Caco-2 (cell line): ENCODE results near the gene AK9. TPM values are rescaled to one million over a fixed set of nuclear protein-coding genes. Genes with fewer than 3 reads are reported as not detected.

Source experiments
- BruUV-seq: library from RNA; stranded (reverse); fragments of 400-500 nt; replicated peaks from 2 replicates; lab custom pipeline; 2021; lab: Mats Ljungman, UMichigan
- CTCF ChIA-PET: fragments of 300-600 bp; sonication (Branson Sonifier 250); formaldehyde crosslinking; loops from one replicate; lab custom pipeline; 2022; ENCODE audit warnings: antibody characterized with exemption; lab: Charles Lee
- POLR2A ChIA-PET: fragments of 300-600 bp; sonication (Branson Sonifier 250); formaldehyde crosslinking; loops from one replicate; lab custom pipeline; 2022; ENCODE audit warnings: antibody characterized with exemption; lab: Charles Lee
- DNase-seq, 2 experiments: peaks; one replicate each; pipeline versions ENCODE4 v3.0.0 to v3.0.0-alpha.2; 2020 to 2022
- H3K27me3 ChIP-seq: replicated peaks from 2 replicates; pipeline ENCODE4 v1.6.0; 2011; ENCODE audit warnings: low read length; ENCODE audit not compliant: control insufficient read depth, insufficient read depth
- H3K36me3 ChIP-seq: 2 replicates; pipeline ENCODE4 v1.5.1; 2011; ENCODE audit warnings: low read length; ENCODE audit not compliant: control insufficient read depth, insufficient read depth
- H3K4me1 ChIP-seq: fragments of 250-450 bp; sonication (Bioruptor Pico); 2 replicates; pipeline ENCODE4 v1.5.1; 2020; ENCODE audit warnings: mild to moderate bottlenecking
- H3K4me3 ChIP-seq: 2 replicates; pipeline ENCODE4 v1.5.1; 2011; ENCODE audit warnings: low read depth, mild to moderate bottlenecking, control low read depth, low read length
- H3K9me3 ChIP-seq: fragments of 250-450 bp; sonication (Bioruptor Pico); 2 replicates; pipeline ENCODE4 v1.5.1; 2020; ENCODE audit warnings: mild to moderate bottlenecking, moderate library complexity
- H3K27ac Mint-ChIP-seq: one replicate; pipeline ENCODE4 v1.8.0; 2022; ENCODE audit warnings: mixed read lengths; ENCODE audit not compliant: unreplicated experiment
- H3K27me3 Mint-ChIP-seq: one replicate; pipeline ENCODE4 v1.8.0; 2022; ENCODE audit warnings: mixed read lengths; ENCODE audit not compliant: insufficient read depth, unreplicated experiment
- H3K36me3 Mint-ChIP-seq: one replicate; pipeline ENCODE4 v1.8.0; 2022; ENCODE audit warnings: mild to moderate bottlenecking, mixed read lengths; ENCODE audit not compliant: insufficient read depth, unreplicated experiment
- H3K4me1 Mint-ChIP-seq: one replicate; pipeline ENCODE4 v1.8.0; 2022; ENCODE audit warnings: low read depth, mixed read lengths; ENCODE audit not compliant: unreplicated experiment
- H3K4me3 Mint-ChIP-seq: one replicate; pipeline ENCODE4 v1.8.0; 2022; ENCODE audit warnings: mild to moderate bottlenecking, moderate library complexity, mixed read lengths; ENCODE audit not compliant: unreplicated experiment
- H3K9me3 Mint-ChIP-seq: one replicate; pipeline ENCODE4 v1.8.0; 2022; ENCODE audit warnings: mixed read lengths; ENCODE audit not compliant: unreplicated experiment
- CTCF ChIP-seq, 2 experiments: fragments of 200-600 bp in 1 of 2; IDR thresholded peaks; 1 replicate in 1 of 2; 2 replicates in 1 of 2; pipeline versions ENCODE4 v1.5.1 to v1.8.0; 2011 to 2022; ENCODE audit warnings: antibody characterized with exemption in 1 of 2, control low read depth in 1 of 2, inconsistent platforms in 1 of 2, low read depth in 1 of 2, low read length in 1 of 2, mild to moderate bottlenecking in 1 of 2, moderate library complexity in 1 of 2; ENCODE audit not compliant: insufficient read depth in 1 of 2, severe bottlenecking in 1 of 2, unreplicated experiment in 1 of 2
- intact Hi-C: fragments of 100-400 bp; cut with micrococcal nuclease; formaldehyde crosslinking; loops from one replicate; pipeline ENCODE4 v1.10.0; 2022; ENCODE audit not compliant: unreplicated experiment
- total RNA-seq: library from RNA; stranded (reverse); gene quantifications from 2 replicates; pipeline ENCODE4 v1.2.3, GENCODE V29; 2022

Gene AK9
- total RNA-seq, 1 experiment from 2014 or later = 3.4 TPM

- no peaks in the 10 kb centered on the region for H3K9me3 ChIP-seq
- H3K4me1 ChIP-seq = no peaks in the 10 kb centered on the region
- no TSS peak for BruUV-seq
- Mint-ChIP-seq H3K9me3 (no peaks in the 10 kb centered on the region), H3K27ac (no peak overlapping the region), H3K36me3 (no peaks in the 10 kb centered on the region), H3K4me1 (no peaks in the 10 kb centered on the region), H3K27me3 (no peaks in the 10 kb centered on the region), H3K4me3 (no peak overlapping the region)
- TF ChIP-seq CTCF (IDR thresholded peaks at IDR 0.05; ENCODE audit: insufficient read depth in 1 of 2, low read depth in 1 of 2, low read length in 1 of 2, severe bottlenecking in 1 of 2, unreplicated experiment in 1 of 2) = no peak
- intact Hi-C loops = no loop called here
- H3K27me3 ChIP-seq = no peaks in the 10 kb centered on the region
- ChIA-PET CTCF (no interaction called here), POLR2A (no interaction called here)
- no peaks in the 10 kb centered on the region for H3K36me3 ChIP-seq
- DNase-seq = no peak
- no peak overlapping the region for H3K4me3 ChIP-seq
Measured at GRCh38 chr6:109662192-109662591, 28.8 kb downstream of the AK9 start.

GRCh38 chr6:109660526-109661320 lies 30.3 kb downstream of the AK9 start:
- H3K27ac Mint-ChIP-seq = no peak overlapping the region
- ChIA-PET CTCF (no interaction called here), POLR2A (no interaction called here)
- H3K4me3 ChIP-seq = no peak overlapping the region
- no peak for TF ChIP-seq CTCF (IDR thresholded peaks at IDR 0.05; ENCODE audit: insufficient read depth in 1 of 2, low read depth in 1 of 2, low read length in 1 of 2, severe bottlenecking in 1 of 2, unreplicated experiment in 1 of 2)
- no peaks in the 10 kb centered on the region for H3K9me3 ChIP-seq
- H3K36me3 ChIP-seq = no peaks in the 10 kb centered on the region
- H3K9me3 Mint-ChIP-seq = no peaks in the 10 kb centered on the region
- intact Hi-C loops = no loop called here
- DNase-seq = no peak
- BruUV-seq = no TSS peak
- no peaks in the 10 kb centered on the region for H3K4me1 ChIP-seq
- no peaks in the 10 kb centered on the region for H3K4me1 Mint-ChIP-seq
- H3K4me3 Mint-ChIP-seq = no peak overlapping the region
- no peaks in the 10 kb centered on the region for H3K36me3 Mint-ChIP-seq
- H3K27me3 Mint-ChIP-seq = no peaks in the 10 kb centered on the region
- no peaks in the 10 kb centered on the region for H3K27me3 ChIP-seq

- no peaks in the 10 kb centered on the region for H3K4me1 ChIP-seq
- no peaks in the 10 kb centered on the region for H3K36me3 Mint-ChIP-seq
- intact Hi-C loops = no loop called here
- H3K4me3 Mint-ChIP-seq = no peak overlapping the region
- POLR2A ChIA-PET = no interaction called here
- no peaks in the 10 kb centered on the region for H3K36me3 ChIP-seq
- no peak overlapping the region for H3K27ac Mint-ChIP-seq
- BruUV-seq = no TSS peak
- no peak for DNase-seq
- no peaks in the 10 kb centered on the region for H3K9me3 ChIP-seq
- no peaks in the 10 kb centered on the region for H3K9me3 Mint-ChIP-seq
- CTCF ChIA-PET = no interaction called here
- TF ChIP-seq CTCF (IDR thresholded peaks at IDR 0.05; ENCODE audit: insufficient read depth in 1 of 2, low read depth in 1 of 2, low read length in 1 of 2, severe bottlenecking in 1 of 2, unreplicated experiment in 1 of 2) = no peak
- H3K4me1 Mint-ChIP-seq = no peaks in the 10 kb centered on the region
- no peaks in the 10 kb centered on the region for H3K27me3 Mint-ChIP-seq
- H3K4me3 ChIP-seq = no peak overlapping the region
- H3K27me3 ChIP-seq = no peaks in the 10 kb centered on the region
Measured at GRCh38 chr6:109655761-109656262, 35.2 kb downstream of the AK9 start.
